ENCODE measurements around the gene PALLD.

DNA sequence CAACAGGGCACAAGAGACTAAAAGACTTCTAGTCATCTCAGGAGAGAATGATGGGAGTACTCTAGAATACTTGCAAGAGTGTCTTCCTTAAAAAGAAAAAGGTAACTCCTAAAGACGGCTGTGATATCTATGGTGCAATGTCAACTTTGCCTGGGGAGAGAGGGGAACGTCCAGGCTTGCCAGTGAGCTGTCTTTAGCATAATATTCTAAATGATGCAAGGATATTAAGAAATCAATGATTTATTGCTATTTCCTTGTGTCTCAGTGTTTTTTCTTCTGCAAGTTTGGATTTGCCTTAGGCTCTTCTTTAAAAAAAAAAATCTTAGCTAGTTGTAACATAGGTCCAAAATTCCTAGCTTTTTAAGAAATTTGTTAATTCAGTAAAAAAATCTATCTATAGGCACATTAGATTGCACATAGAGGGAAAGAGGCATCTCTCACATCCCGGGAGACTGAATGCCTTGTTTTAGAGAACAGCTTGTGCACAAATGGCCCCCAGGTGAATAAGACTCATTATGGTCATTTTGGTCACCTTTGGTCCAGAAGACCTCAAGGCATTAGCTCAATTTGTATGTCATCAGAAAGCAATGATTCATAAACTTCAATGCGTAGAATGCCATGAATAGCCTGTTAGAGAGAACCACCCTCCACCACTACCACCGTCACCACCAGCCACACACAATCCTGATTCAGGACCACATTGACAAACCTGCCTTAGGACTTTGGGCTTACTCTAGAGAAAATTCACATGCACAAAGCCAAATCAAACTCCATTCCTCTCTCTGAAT is 104.1 kb downstream of the PALLD start:
- TF ChIP-seq, protein P1, sequence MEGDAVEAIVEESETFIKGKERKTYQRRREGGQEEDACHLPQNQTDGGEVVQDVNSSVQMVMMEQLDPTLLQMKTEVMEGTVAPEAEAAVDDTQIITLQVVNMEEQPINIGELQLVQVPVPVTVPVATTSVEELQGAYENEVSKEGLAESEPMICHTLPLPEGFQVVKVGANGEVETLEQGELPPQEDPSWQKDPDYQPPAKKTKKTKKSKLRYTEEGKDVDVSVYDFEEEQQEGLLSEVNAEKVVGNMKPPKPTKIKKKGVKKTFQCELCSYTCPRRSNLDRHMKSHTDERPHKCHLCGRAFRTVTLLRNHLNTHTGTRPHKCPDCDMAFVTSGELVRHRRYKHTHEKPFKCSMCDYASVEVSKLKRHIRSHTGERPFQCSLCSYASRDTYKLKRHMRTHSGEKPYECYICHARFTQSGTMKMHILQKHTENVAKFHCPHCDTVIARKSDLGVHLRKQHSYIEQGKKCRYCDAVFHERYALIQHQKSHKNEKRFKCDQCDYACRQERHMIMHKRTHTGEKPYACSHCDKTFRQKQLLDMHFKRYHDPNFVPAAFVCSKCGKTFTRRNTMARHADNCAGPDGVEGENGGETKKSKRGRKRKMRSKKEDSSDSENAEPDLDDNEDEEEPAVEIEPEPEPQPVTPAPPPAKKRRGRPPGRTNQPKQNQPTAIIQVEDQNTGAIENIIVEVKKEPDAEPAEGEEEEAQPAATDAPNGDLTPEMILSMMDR (IDR thresholded peaks at IDR 0.05; ENCODE audit: control extremely low read depth in 1 of 3, insufficient read depth in 1 of 3, low read depth in 1 of 3, low read length in 3 of 3): no peak
- TF ChIP-seq YY1 (IDR thresholded peaks at IDR 0.05; ENCODE audit: low read depth, low read length) (no peak), ASH2L (IDR thresholded peaks at IDR 0.05; ENCODE audit: low read length) (no peak), KDM5A (IDR thresholded peaks at IDR 0.05; ENCODE audit: low read length) (no peak), TAF1 (IDR thresholded peaks at IDR 0.05; ENCODE audit: low read depth, low read length) (no peak), CBX5 (IDR thresholded peaks at IDR 0.05; ENCODE audit: low read depth, low read length) (no peak), RFX5 (IDR thresholded peaks at IDR 0.05; ENCODE audit: borderline replicate concordance, low read depth, low read length) (no peak), POLR2AphosphoS5 (IDR thresholded peaks at IDR 0.05; ENCODE audit: low read depth, low read length) (no peak), GABPA (IDR thresholded peaks at IDR 0.05; ENCODE audit: borderline replicate concordance, insufficient read depth, low read length) (no peak)
- TF ChIP-seq, protein P2, sequence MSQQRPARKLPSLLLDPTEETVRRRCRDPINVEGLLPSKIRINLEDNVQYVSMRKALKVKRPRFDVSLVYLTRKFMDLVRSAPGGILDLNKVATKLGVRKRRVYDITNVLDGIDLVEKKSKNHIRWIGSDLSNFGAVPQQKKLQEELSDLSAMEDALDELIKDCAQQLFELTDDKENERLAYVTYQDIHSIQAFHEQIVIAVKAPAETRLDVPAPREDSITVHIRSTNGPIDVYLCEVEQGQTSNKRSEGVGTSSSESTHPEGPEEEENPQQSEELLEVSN (IDR thresholded peaks at IDR 0.05): no peak

All from H1 (cell line).